ENCODE data around the gene CORO6. TPM values are rescaled to one million over a fixed set of nuclear protein-coding genes. Genes with fewer than 3 reads are reported as not detected.

CORO6 gene
- polyA plus RNA-seq, 1 donor from 2014 or later: not detected

DNA sequence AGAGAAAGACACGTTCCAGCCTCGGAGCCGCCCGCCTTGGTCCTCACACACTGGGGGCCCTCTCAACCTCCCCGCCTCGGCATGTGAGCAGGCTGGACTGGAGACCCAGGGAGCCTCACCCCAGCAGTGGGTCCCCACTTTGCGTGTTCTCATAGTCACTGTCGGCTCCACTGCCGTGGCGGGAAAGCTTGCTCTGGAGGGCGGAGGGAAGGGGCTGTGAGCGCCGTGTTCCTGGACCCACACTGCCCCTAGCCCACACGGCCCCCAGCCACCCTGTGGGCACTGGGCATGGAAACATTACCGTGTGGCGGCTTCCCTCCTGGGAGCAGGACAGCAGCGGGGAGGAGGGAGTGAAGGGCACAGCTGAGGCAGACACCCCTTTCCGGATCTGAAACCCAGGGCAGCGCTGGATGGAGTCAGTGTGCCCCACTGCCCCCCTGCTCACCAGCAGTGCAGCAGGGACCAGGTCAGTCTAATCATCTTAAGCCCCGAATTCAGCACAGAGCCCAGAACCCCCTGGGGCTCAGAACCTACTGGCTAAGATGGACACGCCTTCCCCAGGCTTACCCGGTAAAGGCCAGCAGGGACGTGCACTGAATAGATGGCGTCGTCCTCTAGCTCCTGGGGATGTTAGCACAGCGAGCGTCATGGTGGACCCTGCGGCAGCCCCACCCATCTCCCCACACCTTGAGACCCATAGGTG is 47.0 kb downstream of the CORO6 start:
- H3K9me3 Mint-ChIP-seq: no peaks in the 10 kb centered on the region
- H3K27me3 Mint-ChIP-seq: no peaks in the 10 kb centered on the region
- H3K4me1 Mint-ChIP-seq: peaks cover 0 to 17% (median 9%) of the 10 kb centered on the region in 3 donors
- no peak overlapping the region for H3K27ac Mint-ChIP-seq
- H3K36me3 Mint-ChIP-seq: peaks cover 4% of the 10 kb centered on the region
- peak overlapping the region in 1 of 4 donors; percentile 1 for H3K4me3 Mint-ChIP-seq

DNA sequence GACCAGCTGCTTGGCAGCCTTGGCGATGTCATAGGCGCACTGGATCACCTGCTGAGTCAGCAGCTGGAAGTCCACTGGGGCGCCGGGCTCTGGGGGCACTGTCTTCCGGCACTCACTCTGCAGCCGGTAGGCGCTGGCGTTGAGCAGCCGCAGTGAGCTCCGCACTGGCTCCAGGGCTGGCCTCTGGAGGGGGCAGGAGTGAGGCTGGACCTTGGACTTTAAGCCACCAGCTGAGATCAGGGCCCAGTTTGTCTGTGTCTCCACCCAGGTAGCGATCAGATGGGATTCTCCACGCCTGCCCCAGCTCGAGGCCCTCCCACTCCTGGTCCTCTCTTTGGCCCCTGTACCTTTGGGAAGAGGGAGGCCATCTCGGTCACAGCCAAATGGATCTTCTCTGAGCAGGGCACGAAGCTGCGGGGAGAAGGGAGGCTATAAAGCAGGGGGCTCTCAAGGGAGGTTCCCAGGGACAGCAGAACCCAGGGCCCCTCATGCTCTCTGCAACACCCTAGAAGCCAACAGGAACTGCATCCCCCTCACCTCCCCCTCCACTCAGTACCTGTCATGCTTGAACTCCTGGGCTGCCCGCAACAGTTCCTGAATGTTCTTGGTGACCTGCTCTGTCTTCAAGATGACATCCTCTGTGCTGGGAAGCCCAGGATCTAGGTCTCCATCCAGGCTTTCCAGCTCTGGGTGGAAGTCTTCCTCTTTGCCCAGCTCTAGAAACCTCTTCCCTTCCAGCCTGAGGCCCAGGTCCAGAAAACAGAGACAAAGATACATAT is 47.8 kb downstream of the CORO6 start:
- no peaks in the 10 kb centered on the region for H3K27me3 Mint-ChIP-seq
- peak overlapping the region in 2 of 4 donors; percentile 1 to 57 for H3K4me3 Mint-ChIP-seq
- peak overlapping the region in 2 of 3 donors; percentile 5 to 10 for H3K27ac Mint-ChIP-seq
- no peaks in the 10 kb centered on the region for H3K9me3 Mint-ChIP-seq
- H3K36me3 Mint-ChIP-seq: peaks cover 3% of the 10 kb centered on the region
- peaks cover 0 to 17% (median 9%) of the 10 kb centered on the region in 3 donors for H3K4me1 Mint-ChIP-seq

DNA sequence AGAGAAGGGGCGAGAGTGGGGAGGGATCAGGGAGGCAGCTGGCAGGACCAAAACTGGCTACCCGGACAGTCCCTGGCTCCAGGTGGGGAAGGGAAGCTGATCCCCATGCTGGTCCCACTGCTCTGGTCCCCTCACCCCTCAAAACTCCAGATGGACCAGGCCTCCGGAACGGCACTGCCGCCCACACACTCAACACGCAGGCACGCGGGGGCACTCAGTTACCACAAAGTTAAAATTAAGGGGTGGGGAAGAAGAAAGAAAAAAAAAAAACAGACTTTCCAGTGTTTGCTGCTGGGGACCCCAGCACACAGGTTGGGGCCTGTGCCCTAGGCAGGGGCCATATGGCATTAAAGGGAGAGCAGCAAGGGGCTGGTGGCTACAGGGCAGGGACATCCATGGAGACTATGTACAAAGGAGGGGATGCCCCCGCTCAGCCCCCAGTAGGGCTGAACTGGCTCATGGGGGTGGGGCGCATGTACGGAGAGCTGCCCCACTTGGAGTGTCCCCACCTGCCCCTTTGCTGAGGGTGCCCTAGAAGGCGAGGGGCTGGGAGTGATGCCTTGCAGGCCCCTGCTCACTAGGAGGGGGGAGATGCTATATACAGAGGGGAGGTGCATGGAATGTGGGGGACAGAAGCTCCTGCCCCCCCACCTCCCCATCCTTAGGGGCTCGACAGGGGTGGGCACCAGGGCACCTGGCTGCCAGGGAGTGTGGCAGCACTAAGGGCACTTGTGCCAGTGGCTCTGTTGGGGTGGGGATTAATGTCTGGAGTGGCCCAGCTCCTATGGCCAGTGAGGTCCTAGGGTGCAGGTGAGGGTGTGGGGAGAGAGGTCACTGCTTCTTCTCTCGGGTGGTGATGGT is 48.6 kb downstream of the CORO6 start:
- peak overlapping the region in 1 of 4 donors; percentile 39 for H3K4me3 Mint-ChIP-seq
- H3K9me3 Mint-ChIP-seq: no peaks in the 10 kb centered on the region
- H3K27me3 Mint-ChIP-seq: no peaks in the 10 kb centered on the region
- peaks cover 4 to 17% (median 14%) of the 10 kb centered on the region in 3 donors for H3K4me1 Mint-ChIP-seq
- peaks cover 3% of the 10 kb centered on the region for H3K36me3 Mint-ChIP-seq
- H3K27ac Mint-ChIP-seq: peak overlapping the region in 2 of 3 donors; percentile 5 to 10

DNA sequence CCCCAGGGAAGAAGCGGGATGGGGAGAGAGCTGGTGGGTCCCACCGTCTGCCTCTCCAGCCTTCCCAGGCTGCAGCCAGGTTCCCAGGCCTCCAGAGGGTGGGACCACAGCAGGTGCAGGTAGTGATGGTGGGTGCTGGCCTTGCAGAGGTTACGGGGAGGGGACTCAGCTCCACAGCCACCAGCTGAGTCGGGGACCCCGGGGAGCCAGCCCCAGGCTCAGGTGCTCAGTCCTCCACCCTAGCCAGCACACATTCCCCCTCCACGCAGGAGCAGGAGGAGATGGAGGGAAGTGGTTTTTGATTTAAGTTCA is 49.2 kb downstream of the CORO6 start:
- Mint-ChIP-seq H3K9me3 (no peaks in the 10 kb centered on the region), H3K4me3 (no peak overlapping the region), H3K27me3 (no peaks in the 10 kb centered on the region), H3K36me3 (peaks cover 3% of the 10 kb centered on the region), H3K4me1 (peaks cover 6 to 20% (median 16%) of the 10 kb centered on the region in 3 donors), H3K27ac (no peak overlapping the region)

DNA sequence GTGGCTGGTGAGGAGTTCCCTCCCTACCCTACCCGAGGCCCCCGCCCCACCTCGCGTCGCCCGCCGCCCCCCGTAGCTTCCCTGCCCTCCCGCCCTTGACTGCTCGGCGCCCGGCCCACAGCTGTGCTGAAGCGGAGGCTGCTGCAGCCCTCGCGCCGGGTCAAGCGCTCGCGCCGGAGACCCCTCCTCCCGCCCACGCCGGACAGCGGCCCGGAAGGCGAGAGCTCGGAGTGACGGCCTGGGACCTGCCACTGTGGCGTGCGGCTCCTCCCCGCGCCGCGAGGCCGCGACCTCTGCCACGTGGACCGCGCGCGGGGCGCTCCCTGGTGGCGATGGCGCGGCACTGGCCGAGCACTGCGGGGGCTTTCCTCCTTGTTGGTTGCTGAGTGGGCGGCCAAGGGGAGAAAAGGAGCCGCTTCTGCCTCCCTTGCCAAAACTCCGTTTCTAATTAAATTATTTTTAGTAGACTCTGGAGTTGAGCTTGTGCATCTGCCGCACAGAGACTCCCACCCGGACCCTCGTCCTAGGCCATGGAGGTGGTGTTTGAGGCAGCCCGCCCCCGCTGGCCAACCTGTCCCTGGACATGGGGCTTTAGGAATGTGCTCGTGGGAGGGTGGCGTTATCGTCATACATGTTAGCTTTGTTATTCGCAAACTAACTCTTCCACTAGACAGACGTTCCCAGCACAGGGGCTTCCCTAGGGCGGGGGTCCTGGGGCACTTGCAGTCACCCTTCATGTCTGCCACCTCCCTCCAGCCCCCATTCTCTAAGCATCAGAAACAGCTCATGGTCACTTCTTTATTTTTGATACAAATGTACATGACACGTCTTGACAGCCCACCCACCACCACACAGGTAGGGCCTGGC is 49.8 kb downstream of the CORO6 start:
- peaks cover 3% of the 10 kb centered on the region for H3K36me3 Mint-ChIP-seq
- H3K27ac Mint-ChIP-seq: no peak overlapping the region
- H3K4me3 Mint-ChIP-seq: no peak overlapping the region
- H3K4me1 Mint-ChIP-seq: peaks cover 6 to 18% (median 16%) of the 10 kb centered on the region in 3 donors
- H3K27me3 Mint-ChIP-seq: no peaks in the 10 kb centered on the region
- no peaks in the 10 kb centered on the region for H3K9me3 Mint-ChIP-seq

DNA sequence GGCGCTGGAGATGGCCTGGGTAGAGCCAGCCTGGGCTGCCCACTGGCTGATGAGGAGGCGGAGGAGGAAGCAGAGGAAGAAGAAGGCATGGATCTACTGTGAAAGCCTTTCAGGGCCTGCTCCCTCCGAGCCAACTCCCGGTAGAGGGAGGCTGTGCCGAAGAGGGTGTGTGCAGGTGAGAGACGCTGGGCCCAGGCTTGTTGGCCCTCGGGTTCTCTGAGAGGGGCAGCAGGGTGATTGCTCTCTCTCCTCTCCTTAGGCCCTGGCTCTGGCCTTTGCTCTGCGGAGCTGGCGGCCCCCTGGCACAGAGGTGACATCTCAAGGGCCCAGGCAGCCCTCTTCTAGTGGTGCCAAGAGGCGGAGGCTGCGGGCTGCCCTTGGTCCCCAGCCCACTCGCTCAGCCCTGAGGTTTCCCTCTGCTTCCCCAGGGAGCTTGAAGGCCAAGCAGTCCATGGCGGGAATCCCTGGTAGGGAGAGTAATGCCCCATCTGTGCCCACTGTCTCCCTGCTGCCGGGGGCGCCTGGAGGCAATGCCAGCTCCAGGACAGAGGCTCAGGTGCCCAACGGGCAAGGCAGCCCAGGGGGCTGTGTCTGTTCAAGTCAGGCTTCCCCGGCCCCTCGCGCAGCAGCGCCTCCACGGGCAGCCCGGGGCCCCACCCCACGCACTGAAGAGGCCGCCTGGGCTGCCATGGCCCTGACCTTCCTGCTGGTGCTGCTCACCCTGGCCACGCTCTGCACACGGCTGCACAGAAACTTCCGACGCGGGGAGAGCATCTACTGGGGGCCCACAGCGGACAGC is 50.6 kb downstream of the CORO6 start:
- Mint-ChIP-seq H3K4me1 (peaks cover 6 to 18% (median 16%) of the 10 kb centered on the region in 3 donors), H3K4me3 (no peak overlapping the region), H3K27me3 (no peaks in the 10 kb centered on the region), H3K36me3 (peaks cover 3% of the 10 kb centered on the region), H3K27ac (no peak overlapping the region), H3K9me3 (no peaks in the 10 kb centered on the region)

DNA sequence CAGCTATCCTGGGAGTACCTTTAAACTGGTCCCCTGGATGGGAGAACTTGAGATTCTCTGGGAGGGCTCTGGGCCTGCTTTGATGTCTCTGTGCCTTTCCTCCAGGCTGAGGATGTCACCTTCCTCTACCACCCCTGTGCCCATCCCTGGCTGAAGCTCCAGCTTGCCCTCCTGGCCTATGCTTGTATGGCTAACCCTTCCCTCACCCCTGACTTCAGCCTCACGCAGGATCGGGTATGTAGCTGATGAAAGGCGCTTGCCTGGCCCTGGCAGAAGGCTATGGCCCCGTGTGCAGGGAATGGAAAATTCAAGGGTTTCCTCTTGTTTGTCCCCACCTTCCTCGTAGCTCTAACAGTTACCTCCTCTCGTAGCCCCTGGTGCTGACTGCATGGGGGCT is 51.2 kb downstream of the CORO6 start:
- Mint-ChIP-seq H3K9me3 (no peaks in the 10 kb centered on the region), H3K36me3 (peaks cover 3% of the 10 kb centered on the region), H3K27ac (no peak overlapping the region), H3K27me3 (no peaks in the 10 kb centered on the region), H3K4me3 (peak overlapping the region in 2 of 4 donors; percentile 58 to 77), H3K4me1 (peaks cover 6 to 18% (median 16%) of the 10 kb centered on the region in 3 donors)

DNA sequence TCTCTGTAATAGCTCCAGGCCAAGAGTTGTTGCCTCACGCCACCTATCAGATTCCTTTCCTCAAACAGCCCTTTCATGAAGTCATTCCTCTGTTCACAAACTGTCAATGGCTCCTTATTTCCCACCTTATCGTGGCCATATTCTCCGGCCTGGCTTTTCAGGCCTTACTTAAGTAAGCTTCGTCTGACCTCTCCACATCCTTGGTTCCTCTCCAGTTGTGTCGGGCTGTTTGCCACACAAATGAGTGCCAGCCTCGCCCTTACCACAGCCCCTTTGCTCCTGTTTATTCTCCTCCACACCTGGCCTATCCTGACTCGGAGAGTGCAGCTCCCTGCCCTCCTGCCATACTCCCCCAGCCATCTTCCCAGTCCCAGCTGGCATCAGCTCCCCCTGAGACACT is 52.2 kb downstream of the CORO6 start:
- Mint-ChIP-seq H3K27ac (peak overlapping the region in 2 of 3 donors; percentile 66 to 80), H3K4me3 (peak overlapping the region in 3 of 4 donors; percentile 73 to 87 (median 77)), H3K9me3 (no peaks in the 10 kb centered on the region), H3K36me3 (peaks cover 3% of the 10 kb centered on the region), H3K27me3 (no peaks in the 10 kb centered on the region), H3K4me1 (peaks cover 12 to 25% (median 20%) of the 10 kb centered on the region in 3 donors)

DNA sequence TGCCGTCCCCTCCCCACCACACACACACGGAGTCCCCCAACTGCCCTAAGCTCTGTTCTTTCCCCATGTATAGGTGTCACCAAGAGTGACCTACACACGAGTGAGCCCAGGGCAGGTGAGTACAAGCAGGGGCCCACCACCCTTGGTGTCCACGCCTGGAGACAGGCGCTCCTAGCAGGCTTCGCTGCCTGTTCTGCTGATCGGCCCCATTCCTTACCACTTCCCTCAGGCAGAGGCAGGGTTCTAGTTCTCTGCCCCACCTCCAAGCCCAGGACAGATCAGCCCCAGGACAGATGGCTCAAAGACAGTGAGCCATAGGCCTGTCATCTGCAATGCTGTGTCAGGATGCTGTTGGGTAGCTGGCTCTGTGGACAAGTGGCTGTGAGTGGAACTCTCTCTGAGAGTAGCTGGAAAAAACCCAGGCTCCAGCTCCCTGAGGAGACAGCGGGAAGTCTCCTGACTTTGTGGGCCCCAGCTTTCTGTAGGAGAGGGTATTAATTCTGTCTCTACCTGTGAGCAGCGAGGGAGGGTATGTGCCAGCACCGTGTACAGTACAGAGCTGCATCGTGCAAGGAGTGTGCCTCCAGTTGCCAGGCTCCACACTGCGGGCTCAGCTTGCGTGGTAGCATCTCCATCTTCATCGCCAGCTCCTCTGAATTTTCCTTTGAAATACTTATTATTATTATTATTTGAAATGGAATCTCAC is 53.3 kb downstream of the CORO6 start:
- Mint-ChIP-seq H3K36me3 (peaks cover 3% of the 10 kb centered on the region), H3K27ac (peak overlapping the region; percentile 8 to 94 (median 83)), H3K9me3 (no peaks in the 10 kb centered on the region), H3K4me1 (peaks cover 12 to 20% (median 20%) of the 10 kb centered on the region in 3 donors), H3K4me3 (peak overlapping the region; percentile 85 to 96 (median 95)), H3K27me3 (no peaks in the 10 kb centered on the region)

DNA sequence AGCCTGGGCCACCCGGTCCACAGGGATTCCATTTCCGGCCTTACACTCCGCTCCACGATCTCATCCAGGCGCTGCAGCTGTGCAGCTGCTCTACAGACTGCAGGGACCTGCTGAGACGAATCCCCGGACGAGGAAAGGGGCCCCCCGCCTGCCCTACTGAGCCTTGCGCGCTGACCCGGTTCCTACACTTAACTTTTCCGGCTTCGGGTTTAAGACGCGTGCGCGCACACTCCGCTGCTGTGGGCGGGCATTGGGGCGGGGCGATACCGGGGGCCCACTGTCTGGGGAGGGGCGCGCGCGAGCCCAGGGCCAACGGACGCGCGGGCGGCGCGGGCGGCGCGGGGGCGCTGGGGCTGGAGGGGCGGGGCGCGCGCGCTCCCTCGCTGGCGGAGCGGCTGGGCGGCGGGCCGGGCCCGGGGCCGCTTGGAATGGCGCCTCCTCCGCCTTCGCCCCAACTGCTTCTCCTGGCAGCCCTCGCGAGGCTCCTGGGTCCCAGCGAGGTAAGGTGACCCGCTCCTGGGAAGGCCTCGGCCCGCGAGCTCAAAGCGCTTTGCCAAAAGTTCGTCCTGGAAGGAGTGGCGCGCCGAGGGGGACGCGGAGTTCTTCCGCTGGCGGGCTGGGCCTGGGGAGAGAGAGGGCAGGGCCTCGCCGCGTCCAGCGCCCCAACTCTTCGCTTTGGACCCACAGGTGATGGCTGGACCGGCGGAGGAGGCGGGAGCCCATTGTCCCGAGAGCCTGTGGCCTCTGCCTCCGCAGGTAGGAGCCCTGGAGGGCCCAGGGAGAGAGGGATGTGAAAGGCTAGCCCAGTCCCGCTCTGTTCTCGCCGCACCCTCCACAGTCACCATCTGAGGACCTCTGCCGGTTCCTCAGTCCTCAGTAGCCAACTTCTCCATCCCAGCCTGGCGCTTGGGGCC is 54.1 kb downstream of the CORO6 start, which contains the start of gene TP53I13:
Gene TP53I13, plus strand, starts transcription at position 371 of the 914 bp plus-strand sequence. Its CDS starts 58 bp downstream, at position 429.
- no peaks in the 10 kb centered on the region for H3K9me3 Mint-ChIP-seq
- H3K4me3 Mint-ChIP-seq: peak within 1 kb of the TSS; percentile 95 to 98 (median 97)
- H3K36me3 Mint-ChIP-seq: peaks cover 3% of the 10 kb centered on the region
- H3K27ac Mint-ChIP-seq: peak within 1 kb of the TSS; percentile 94 to 96 (median 94)
- no peaks in the 10 kb centered on the region for H3K27me3 Mint-ChIP-seq
- H3K4me1 Mint-ChIP-seq: peaks cover 18 to 26% (median 23%) of the 10 kb centered on the region in 3 donors

DNA sequence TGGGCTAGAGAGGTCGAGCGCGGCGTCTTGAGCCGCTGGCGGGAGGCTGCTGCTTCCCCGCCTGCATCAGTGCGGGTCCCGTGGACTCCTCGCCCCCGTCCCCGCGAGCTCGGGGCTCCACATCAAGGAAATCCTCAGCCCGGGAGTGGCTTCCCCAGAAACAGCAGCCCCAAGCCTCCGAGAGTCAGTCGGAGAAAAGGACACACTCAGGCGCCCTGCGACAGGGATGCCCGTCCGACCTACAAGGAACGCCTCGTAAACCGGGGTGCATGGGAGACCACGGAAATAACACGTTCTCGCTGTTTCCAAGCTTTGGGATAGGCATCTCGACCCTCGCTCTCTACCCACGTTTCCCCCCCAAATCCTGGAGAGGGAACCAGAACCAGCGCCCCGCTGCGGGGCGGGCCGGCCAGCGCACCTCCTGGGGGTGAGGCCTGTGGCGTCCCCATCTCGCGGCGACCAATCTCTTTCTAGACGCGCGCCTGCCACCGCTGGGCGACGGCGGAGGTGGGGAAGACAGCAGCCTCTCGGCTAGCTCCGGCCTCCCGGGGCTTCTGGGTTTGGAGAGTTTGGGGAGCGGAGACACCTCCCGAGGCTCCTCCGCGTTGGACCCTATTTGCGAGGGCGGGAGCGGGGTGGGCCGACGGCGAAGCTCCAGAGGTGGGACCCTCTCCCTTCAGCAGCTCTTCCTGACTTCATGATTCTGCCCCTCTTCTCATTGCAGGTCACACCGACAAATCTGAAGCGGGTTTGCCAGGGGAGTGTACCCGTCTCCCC is 55.0 kb downstream of the CORO6 start:
- Mint-ChIP-seq H3K4me1 (peaks cover 18 to 29% (median 23%) of the 10 kb centered on the region in 3 donors), H3K27me3 (no peaks in the 10 kb centered on the region), H3K27ac (peak overlapping the region; percentile 94 to 96 (median 94)), H3K4me3 (peak overlapping the region; percentile 95 to 98 (median 97)), H3K36me3 (peaks cover 3% of the 10 kb centered on the region), H3K9me3 (no peaks in the 10 kb centered on the region)

DNA sequence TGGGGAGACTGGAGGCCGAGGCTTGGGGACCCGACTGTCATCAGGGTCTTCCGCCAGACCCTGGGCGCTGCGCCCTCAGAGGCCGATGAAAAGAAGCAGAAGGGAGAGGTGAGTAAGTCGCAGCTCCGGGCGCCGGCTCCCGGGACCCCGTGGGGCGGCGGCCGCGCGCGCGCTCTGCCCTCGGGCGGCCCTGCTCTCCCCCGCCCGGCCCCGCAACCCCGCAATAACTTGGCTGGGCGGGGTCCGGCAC is 55.5 kb downstream of the CORO6 start:
- peaks cover 19 to 31% (median 27%) of the 10 kb centered on the region in 3 donors for H3K4me1 Mint-ChIP-seq
- peak overlapping the region; percentile 95 to 98 (median 97) for H3K4me3 Mint-ChIP-seq
- peak overlapping the region in 2 of 3 donors; percentile 94 for H3K27ac Mint-ChIP-seq
- H3K27me3 Mint-ChIP-seq: no peaks in the 10 kb centered on the region
- no peaks in the 10 kb centered on the region for H3K9me3 Mint-ChIP-seq
- peaks cover 3% of the 10 kb centered on the region for H3K36me3 Mint-ChIP-seq

Data from IgD-negative memory B cell (primary cell).